Panc1 (cell line): ENCODE results near the gene AGBL1. TPM values are rescaled to one million over a fixed set of nuclear protein-coding genes. Genes with fewer than 3 reads are reported as not detected.

ENCODE experiments used
- ATAC-seq: fragments of 200-7000 bp; cut with Tn5 transposase; 2 replicates; pipeline ENCODE4 v1.9.1; 2020; ENCODE audit warnings: mild to moderate bottlenecking, moderate library complexity
- BruUV-seq: library from RNA; stranded (reverse); fragments of 400-500 nt; replicated peaks from 2 replicates; lab custom pipeline; 2021; lab: Mats Ljungman, UMichigan
- CTCF ChIA-PET: fragments of 300-600 bp; sonication (Branson Sonifier 250); formaldehyde crosslinking; loops from one replicate; lab custom pipeline; 2022; ENCODE audit warnings: antibody characterized with exemption; lab: Charles Lee
- POLR2A ChIA-PET: fragments of 300-600 bp; sonication (Branson Sonifier 250); formaldehyde crosslinking; loops from one replicate; lab custom pipeline; 2022; ENCODE audit warnings: antibody characterized with exemption; lab: Charles Lee
- DNase-seq: peaks from one replicate; pipeline ENCODE4 v3.0.0-alpha.2; 2010; ENCODE audit warnings: low read depth, low spot score
- H3K27ac ChIP-seq: 2 replicates; pipeline ENCODE4 v1.5.1; 2011; ENCODE audit warnings: mild to moderate bottlenecking, low read length, inconsistent platforms
- H3K27me3 ChIP-seq: fragments of 200-500 bp; sonication (Bioruptor generic); 2 replicates; pipeline ENCODE4 v1.6.0; 2014; ENCODE audit warnings: low read length, inconsistent platforms; ENCODE audit not compliant: control insufficient read depth, insufficient read depth
- H3K36me3 ChIP-seq: fragments of 200-500 bp; sonication (Bioruptor generic); 2 replicates; pipeline ENCODE4 v1.5.1; 2014; ENCODE audit warnings: inconsistent platforms, mild to moderate bottlenecking, low read length, moderate library complexity; ENCODE audit not compliant: control insufficient read depth, insufficient read depth
- H3K4me1 ChIP-seq: 2 replicates; pipeline ENCODE4 v1.5.1; 2011; ENCODE audit warnings: inconsistent platforms, mild to moderate bottlenecking, low read length, moderate library complexity; ENCODE audit not compliant: control insufficient read depth, insufficient read depth
- H3K4me3 ChIP-seq, 2 experiments: 2 replicates each; pipeline ENCODE4 v1.5.1; 2011 to 2012; ENCODE audit warnings: low read depth in 2 of 2, low read length in 2 of 2, mild to moderate bottlenecking in 2 of 2, inconsistent platforms in 1 of 2, moderate library complexity in 1 of 2
- H3K9me3 ChIP-seq: fragments of 200-500 bp; sonication (Bioruptor generic); 2 replicates; pipeline ENCODE4 v1.5.1; 2014; ENCODE audit warnings: low read depth, mild to moderate bottlenecking, inconsistent platforms, low read length, moderate library complexity; ENCODE audit not compliant: control insufficient read depth, insufficient read depth
- CTCF ChIP-seq: fragments of 450-650 bp; IDR thresholded peaks from 2 replicates; pipeline ENCODE4 v1.5.1; 2017; ENCODE audit warnings: mild to moderate bottlenecking
- POLR2AphosphoS5 ChIP-seq: IDR thresholded peaks from 2 replicates; pipeline ENCODE4 v1.6.1; 2012; ENCODE audit warnings: mild to moderate bottlenecking, low read depth, low read length, moderate library complexity
- REST ChIP-seq, 2 experiments: IDR thresholded peaks; 2 replicates each; pipeline ENCODE4 v1.6.1; 2011 to 2012; ENCODE audit warnings: low read depth in 2 of 2, control low read depth in 1 of 2, low read length in 1 of 2, mild to moderate bottlenecking in 1 of 2, moderate library complexity in 1 of 2; ENCODE audit not compliant: insufficient read depth in 1 of 2
- SIN3A ChIP-seq: IDR thresholded peaks from 2 replicates; pipeline ENCODE4 v1.6.1; 2012; ENCODE audit warnings: low read depth, mild to moderate bottlenecking, low read length, moderate library complexity, borderline replicate concordance; ENCODE audit not compliant: insufficient read depth
- TCF7L2 ChIP-seq: IDR thresholded peaks from 2 replicates; pipeline ENCODE4 v1.6.1; 2011; ENCODE audit warnings: mild to moderate bottlenecking, low read depth, low read length, inconsistent platforms
- in situ Hi-C: cut with HindIII; loops from 2 replicates; pipeline ENCODE4 v1.10.0; 2016; ENCODE audit warnings: low sequenced_read_pairs, low pct_unique_long_range_greater_than_20kb
- intact Hi-C: fragments of 100-400 bp; cut with micrococcal nuclease; formaldehyde crosslinking; loops from one replicate; pipeline ENCODE4 v1.10.0; 2022; ENCODE audit not compliant: unreplicated experiment
- total RNA-seq: library from RNA; stranded (reverse); gene quantifications from one replicate; pipeline ENCODE4 v1.2.1, GENCODE V29; 2021; ENCODE audit not compliant: unreplicated experiment

Gene AGBL1
- total RNA-seq, 1 experiment from 2014 or later = not detected

GRCh38 chr15:86624261-86625036 lies 544.8 kb downstream of the AGBL1 start:
- no peak overlapping the region for H3K4me3 ChIP-seq
- no peaks in the 10 kb centered on the region for H3K9me3 ChIP-seq
- BruUV-seq = no TSS peak
- H3K36me3 ChIP-seq = no peaks in the 10 kb centered on the region
- ChIA-PET CTCF (no interaction called here), POLR2A (no interaction called here)
- no peak for TF ChIP-seq POLR2AphosphoS5
- peak; percentile 80 for TF ChIP-seq CTCF
- H3K4me1 ChIP-seq = peaks cover 3% of the 10 kb centered on the region
- peak; percentile 93 for DNase-seq
- intact Hi-C loops = loop anchor here (10.0 kb wide), 2 partner anchors 290 to 1620 kb away; no protein-coding TSS in a partner anchor
- H3K27ac ChIP-seq = no peak overlapping the region
- in situ Hi-C loops = no loop called here
- H3K27me3 ChIP-seq = no peaks in the 10 kb centered on the region; the same call in 1 of the 2 replicates
- ATAC-seq = peak; percentile 100

GRCh38 chr15:86629409-86630356 lies 550.0 kb downstream of the AGBL1 start:
- BruUV-seq = no TSS peak
- DNase-seq = no peak
- in situ Hi-C loops = no loop called here
- H3K27me3 ChIP-seq = no peaks in the 10 kb centered on the region
- intact Hi-C loops = loop anchor here (10.0 kb wide), 2 partner anchors 285 to 1615 kb away; no protein-coding TSS in a partner anchor
- no peaks in the 10 kb centered on the region for H3K4me1 ChIP-seq
- no peak overlapping the region for H3K4me3 ChIP-seq
- ATAC-seq = no peak
- H3K27ac ChIP-seq = no peak overlapping the region
- TF ChIP-seq REST (IDR thresholded peaks at IDR 0.05; ENCODE audit: insufficient read depth in 1 of 2, low read depth in 2 of 2, low read length in 1 of 2) (no peak), POLR2AphosphoS5 (no peak), CTCF (no peak), TCF7L2 (no peak), SIN3A (no peak)
- H3K9me3 ChIP-seq = no peaks in the 10 kb centered on the region
- POLR2A ChIA-PET = no interaction called here
- CTCF ChIA-PET = no interaction called here
- H3K36me3 ChIP-seq = no peaks in the 10 kb centered on the region
